ENCODE measurements around the gene CYLD.

CYLD gene

GRCh38 chr16:50842589-50842988, 100.7 kb downstream of the CYLD start:
- no peak for DNase-seq (ENCODE audit: low read depth in 2 of 2)

GRCh38 chr16:50844840-50845239, 103.0 kb downstream of the CYLD start:
- no peak for DNase-seq (ENCODE audit: low read depth in 2 of 2)

GRCh38 chr16:50845296-50845695, 103.4 kb downstream of the CYLD start:
- no peak for DNase-seq (ENCODE audit: low read depth in 2 of 2)

GRCh38 chr16:50846511-50846910, 104.6 kb downstream of the CYLD start:
- no peak for DNase-seq (ENCODE audit: low read depth in 2 of 2)

GRCh38 chr16:50847166-50847565, 105.3 kb downstream of the CYLD start:
- DNase-seq (ENCODE audit: low read depth in 2 of 2), result no peak

- DNase-seq (ENCODE audit: low read depth in 2 of 2), result no peak
These were observed 107.0 kb downstream of the CYLD start for GRCh38 chr16:50848755-50849514.
